Stimulated activated naive CD8-positive, alpha-beta T cell treated with anti-CD3 and anti-CD28 coated beads, Interleukin-15, Interleukin-2, amounts not matched to agents 100 U/mL and 50 U/mL, for 24 hours (primary cell): ENCODE data around the gene ELL.
"Not testable (repeated sequence)": the region's sequence is repeated elsewhere in the genome, so short reads cannot be mapped to it uniquely, and the experiment has no call there.

Experiments used
- ATAC-seq: fragments of 150-1000 bp; cut with Tn5 transposase; one replicate; pipeline ENCODE4 v1.10.0; 2021
- DNase-seq: peaks from one replicate; pipeline ENCODE4 v3.0.0; 2021

ELL gene

DNA sequence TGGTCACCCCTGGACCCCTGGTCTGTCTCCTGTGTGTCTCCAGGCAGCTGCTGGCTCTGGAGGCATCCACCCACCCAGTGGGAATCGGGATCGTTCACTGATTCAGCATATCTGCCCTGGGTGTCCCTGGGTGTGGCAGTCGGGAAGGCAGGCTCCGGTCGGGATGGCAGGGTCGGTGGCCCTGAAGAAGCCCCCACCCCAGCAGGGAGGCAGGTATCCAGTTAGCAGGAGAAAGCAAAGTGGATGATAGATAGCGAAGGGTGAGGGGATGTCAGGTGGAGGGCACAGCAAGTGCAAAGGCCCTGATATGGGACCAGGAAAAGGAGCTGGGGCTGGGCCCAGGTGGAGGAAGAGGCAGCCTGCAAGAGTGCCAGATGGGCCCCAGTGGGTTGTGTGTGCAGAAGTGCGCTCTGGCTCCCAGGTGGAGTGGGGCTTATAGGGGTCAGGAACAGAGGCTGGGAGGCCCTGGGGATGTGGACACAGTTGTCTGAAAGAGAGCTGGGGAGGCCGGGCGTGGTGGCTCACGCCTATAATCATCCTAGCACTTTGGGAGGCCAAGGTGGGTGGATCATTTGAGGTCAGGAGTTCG, 100.4 kb downstream of the ELL start:
- ATAC-seq (no peak), DNase-seq (no peak)

DNA sequence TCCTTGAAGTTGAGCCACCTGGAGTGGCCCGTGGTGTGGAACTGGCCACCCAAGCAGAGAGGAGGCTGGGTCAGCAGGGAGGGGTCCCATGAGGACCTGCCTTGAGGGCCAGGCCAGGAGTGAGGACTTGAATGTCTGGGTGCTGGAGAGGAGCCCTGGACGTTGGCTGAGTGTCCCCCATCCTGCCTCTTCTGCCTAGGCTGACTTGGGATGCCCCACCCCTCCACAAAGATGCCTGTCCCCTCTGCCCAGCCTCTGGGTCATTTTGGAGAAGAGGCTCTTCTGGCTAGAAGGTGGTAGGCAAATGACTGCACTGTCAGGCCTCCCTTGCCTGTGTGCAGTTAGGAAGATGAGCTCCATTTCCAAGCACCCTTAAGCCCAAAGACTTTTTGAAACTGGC, 100.9 kb downstream of the ELL start:
- ATAC-seq: no peak
- no peak for DNase-seq

DNA sequence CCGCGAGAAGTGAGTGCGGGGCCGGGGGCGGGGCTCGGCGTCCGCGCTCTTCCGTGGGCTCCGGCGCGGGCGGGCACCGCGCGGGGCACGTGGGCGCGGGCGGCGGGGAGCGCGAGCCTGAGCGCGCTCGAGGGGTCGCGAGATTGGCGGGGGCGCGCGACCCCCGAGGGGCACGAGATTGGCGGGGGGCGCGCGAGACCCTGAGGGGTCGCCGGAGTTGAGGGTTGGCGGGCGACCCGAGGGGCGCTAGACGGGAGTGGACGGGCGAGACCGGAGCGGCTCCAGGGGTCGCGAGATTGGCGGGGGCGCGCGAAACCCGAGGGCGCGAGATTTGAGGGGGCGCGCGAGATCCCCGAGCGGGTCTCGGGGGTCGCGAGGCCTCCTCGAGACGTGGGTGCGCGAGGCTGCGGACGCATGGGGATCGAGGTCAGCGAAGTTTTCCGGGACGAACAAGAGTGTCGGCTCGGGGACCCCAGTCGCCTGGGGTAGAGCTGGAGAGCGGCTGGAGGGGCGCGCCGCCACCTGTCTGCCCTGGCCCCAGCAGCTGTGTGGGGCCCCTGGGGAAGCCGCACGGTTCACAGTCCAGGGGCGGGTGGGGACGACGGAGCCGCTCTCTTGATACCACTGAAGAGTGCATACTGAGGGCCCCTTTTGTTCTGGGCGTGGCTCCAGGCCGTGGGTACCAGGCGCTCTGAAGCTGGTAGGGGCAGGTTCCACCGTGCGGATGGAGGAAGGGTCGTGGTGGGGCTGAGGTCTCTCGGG, 102.0 kb downstream of the ELL start:
- peak; percentile 61 for DNase-seq
- ATAC-seq: peak; percentile 19

DNA sequence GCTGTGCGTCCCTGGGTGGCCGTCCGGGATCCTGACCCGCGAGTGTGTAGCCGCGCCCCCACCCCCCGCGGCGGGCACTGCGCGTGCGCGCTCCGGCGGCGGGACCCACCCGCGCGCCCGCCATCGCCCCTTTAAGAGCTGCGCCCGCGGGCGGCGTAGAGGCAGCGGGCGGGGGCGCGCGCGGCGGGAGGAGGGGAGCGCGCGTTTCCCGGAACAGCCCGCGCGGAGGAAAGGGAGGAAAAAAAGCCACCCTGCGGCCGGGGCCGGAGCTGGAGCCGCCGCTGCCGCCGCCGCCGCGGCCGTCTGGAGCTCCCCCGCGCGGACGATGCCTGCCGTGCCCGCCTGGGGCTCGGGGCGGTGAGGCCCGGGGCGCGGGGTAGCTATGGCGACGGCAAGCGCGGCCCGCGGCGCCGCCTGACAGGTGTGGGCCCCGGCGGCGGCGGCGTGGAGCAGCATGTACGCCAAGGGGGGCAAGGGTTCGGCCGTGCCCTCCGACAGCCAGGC, 102.6 kb downstream of the ELL start, which contains the start of gene SSBP4:
Gene SSBP4, plus strand, starts transcription at position 204 of the 504 bp plus-strand sequence. Its CDS starts 251 bp downstream, at position 455.
- ATAC-seq (peak; percentile 16), DNase-seq (peak; percentile 80)

DNA sequence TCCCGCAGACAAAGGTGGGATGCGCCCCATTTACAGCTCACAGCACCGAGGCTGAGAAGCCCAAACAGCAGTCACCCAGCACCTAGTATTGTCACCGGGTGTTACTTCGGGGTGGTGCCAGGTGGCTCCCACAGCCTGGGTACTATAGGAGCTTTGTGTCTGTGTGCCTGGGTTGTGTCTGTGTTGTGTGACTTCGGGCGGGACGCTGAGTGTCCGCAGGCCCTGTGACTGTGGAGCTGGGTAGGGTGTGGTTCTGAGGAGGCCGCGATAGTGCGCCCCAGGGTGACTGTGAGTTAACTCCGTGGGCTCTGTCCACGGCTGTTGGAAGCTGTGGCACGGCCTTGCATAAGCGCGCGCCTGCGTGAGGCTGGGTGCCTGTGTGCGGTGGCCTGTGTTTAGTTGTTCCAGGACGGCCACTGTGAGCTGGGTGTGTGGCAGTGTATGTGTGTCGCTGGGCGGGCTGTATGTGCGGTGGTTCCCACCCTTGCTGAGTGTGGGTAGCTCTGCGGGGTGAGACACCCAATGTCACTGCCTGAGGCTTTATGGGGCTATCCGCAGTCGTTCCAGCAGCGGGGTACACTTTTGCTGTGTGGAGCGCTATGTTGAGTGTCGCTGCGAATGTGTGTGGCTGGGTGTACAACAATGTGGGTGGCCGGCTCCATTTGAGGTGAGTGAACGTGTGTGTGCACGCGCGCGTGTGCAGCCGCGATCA, 103.2 kb downstream of the ELL start:
- no peak for DNase-seq
- ATAC-seq: peak; percentile 3

DNA sequence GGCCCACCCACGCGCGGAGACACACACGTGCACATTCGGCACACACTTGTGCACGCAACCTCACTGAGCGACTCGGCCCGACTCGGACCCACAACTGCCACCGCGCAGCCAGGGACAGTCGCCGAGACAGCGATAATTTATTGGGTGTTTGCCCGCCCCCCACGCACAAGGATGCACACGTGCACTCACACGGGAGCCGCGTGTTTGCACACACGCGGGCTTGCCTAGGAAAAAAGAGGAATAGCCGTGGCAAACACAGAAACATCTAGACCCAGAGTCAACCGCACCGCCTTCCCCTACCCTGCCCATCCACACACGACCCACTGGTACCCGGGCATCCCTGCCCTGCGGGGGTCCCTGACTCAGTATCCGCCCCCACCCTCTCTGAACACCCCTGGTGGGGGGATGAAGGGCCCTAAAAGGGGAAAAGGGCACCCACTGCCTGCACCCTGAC, 103.8 kb downstream of the ELL start:
- DNase-seq: peak; percentile 51
- ATAC-seq: no peak

DNA sequence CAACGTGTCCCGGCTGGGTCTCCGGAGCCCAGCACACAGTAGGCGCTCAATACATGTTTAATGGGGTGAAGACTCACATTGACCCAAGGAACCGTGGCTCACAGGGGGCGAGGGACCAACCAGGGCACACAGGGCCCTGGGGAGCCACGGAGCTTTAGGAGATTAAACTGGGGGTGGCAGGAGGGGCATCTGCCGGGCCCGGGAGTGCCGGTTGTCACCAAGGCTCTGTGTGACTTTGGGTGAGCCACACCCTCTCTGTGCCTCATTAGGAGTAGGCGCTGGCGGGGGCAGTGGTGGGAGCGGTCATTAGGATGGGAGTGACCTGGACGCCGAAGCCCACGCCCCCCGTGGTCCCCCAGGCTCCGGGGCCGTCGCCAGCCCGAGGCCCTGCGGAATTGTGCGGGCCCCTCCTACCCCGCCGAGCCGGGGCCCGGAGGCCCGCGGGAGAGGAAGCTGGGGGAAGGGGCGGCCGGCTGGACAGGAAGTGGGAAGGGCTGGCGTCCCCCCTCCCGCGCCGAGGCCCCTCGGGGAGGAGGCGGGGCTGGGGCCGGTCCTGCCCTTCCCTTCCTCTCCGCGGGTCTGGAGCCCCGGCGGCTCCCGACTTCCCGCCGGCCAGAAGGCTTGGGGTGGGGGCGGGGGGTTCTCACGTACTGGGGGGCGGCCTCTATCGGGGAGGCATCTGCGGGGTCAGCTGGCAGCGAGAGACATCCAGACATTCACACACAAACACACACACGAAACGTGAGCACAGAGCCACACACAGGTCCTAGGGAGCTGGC, 104.4 kb downstream of the ELL start:
- ATAC-seq (no peak), DNase-seq (peak; percentile 57)

DNA sequence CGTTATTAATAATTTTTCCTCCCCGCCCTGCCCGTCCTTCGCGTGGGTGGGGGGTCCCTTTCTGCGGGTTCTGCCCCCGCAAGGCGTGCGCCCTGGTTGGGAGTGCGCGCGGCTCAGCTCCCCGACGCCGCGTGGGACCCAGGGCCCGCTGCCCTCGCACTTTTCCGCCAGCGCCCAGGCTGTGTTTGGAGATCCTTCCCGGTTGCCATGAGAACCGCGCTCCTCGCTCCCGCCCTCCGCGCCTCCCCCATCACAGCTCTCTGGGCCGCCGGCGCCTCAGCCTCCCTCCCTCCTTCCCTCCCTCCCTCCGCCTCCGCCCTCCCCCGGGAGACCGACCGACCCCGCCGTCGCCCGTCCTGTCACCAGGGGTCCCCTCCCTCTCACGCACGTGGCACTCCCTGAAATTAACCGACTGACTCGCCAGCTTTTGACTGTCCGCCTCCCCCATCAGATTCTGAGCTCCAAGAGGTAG, 105.1 kb downstream of the ELL start:
- ATAC-seq: peak; percentile 34
- DNase-seq: peak; percentile 79

DNA sequence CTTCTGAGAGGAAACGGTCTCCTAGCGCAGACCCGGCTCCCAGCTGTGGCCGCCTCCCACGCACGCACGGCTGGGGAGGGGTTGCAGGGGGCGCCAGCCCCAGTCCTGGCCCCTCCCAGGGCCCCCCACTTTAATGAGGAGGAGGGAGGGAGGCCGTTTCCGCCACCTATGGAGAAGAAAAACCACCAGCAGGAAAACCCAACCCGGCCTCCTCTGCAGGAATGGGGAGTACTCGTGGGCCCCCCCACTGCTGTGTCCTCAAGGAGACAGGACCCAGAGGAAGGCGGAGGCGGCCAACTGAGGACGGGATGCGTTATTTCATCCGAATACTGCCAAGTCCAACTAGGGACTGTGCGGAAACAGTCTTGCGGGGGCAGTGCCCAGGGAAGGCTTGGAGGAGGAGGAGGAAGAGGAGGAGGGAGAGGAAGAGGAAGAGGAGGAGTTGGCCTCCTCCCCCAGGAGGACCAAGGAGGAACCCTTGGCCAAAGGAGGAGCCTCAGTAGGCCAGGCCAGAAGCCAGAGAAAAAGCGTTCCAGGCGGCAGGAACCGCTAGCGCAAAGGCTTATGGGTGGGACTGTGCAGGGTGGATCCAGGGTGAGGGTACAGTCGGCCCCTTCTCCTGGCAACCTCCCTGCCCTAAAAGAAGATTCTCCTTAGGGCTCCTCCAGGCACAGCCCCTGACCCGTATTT, 106.5 kb downstream of the ELL start:
- ATAC-seq (no peak), DNase-seq (no peak)

DNA sequence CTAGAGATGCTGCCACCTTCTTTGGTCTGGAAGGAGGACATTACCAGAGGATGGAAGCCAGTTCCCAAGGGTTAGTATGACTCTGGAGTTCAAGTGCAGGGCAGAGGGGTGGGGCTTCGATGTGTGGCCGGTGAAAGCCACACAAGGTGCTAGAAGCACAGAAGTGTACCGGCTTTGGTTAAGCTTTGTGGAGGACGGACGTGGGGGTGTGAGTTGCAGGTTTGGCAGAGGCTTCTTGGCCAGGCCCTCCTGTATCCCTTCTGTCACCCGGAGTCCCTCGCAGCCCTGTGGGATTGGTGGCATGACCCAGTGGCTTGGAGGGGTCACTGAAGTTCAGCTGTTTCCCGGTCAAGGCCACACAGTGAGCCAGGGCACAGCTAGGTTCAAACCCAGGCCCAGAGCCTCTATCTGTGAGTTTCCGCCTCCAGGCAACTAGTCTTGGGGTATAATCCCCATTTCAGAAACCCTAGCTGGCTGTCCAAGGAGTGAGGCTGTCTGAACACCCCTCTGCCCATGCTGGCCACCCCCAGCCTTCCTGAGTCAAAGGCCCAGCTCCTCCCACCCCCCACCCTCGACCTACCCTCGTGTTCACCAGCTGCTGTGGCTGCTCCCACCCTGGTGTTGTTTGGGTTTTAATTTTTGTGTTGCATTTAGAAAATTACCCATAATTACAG, 107.2 kb downstream of the ELL start:
- ATAC-seq (no peak), DNase-seq (no peak)

DNA sequence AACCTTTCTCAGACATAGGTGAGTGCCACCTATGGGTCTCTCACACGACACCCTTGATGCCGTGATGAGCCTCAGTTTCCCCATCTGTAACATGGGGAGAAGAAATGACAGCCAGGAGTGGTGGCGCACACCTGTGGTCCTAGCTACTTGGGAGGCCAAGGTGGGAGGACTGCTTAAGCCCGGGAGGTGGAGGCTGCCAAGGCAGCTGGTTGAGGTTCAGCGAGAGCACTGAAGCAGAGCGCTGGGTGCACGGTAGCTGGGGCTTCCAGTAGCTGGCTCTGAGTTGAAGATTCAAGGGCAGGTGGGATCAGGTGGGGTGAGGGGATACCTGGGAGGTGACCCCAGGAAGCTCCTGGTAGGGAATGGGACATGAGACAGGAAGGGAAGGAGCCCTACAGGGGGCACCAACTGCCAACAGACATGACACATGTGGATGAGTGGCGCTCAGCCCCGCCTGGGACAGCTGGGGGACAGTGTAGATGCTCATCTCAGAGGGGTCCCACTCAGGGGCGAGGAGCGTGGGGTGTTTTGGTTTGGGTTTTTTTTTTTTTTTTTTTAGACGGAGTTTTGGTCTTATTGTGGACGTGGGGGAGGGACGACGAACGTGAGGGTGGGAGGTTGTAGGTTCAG, 109.1 kb downstream of the ELL start:
- ATAC-seq (no peak), DNase-seq (no peak)

DNA sequence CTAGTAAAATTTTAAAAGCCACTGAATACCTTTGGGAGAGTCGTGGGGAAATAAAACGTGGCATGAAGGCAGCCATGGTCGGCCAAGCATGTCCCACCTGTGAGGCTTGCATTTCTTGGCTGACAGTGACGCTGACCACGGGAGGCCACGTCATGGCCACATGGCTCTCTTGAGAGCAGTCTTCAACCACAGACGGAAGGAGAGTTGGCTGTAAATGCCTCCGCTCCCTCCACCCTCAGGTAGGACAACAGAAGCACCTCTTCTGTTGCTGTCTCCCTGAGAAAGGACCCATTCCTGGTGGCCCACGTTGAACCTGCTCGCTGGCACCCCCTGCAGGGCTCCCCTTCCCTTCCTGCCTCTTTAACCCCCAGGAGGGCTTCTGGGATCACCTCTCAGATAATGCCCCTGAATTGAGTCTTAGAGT, 113.8 kb downstream of the ELL start:
- ATAC-seq (no peak), DNase-seq (peak; percentile 52)

DNA sequence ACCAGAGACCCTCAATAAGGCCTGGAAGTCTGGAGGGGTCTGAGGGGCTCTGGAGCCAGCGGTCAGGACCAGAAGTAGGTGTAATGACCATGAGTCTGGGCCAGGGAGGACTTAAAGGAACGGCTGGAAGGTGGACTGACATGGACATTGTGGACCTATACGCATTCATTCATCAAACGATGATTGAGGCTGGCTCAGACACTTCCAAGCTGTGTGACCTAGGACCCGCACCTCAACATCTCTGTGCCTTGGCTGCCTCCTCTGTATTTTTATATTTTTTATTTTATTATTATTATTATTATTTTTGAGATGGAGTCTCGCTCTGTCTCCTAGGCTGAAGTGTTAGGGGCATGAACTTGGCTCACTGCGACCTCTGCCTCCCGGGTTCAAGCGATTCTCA, 115.1 kb downstream of the ELL start:
- ATAC-seq (no peak), DNase-seq (no peak)

DNA sequence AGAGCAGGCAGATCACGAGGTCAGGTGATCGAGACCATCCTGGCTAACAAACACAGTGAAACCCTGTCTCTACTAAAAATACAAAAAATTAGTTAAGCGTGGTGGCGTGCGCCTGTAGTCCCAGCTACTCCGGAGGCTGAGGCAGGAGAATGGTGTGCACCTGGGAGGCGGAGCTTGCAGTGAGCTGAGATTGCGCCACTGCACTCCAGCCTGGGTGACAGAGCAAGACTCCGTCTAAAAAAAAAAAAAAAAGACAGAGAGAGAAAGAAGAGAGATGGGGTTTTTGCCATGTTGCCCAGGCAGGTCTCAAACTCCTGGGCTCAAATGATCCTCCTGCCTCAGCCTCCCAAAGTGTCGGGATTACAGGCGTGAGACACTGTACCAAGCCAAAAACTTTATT, 116.1 kb downstream of the ELL start:
- not testable (repeated sequence) for DNase-seq, ATAC-seq

DNA sequence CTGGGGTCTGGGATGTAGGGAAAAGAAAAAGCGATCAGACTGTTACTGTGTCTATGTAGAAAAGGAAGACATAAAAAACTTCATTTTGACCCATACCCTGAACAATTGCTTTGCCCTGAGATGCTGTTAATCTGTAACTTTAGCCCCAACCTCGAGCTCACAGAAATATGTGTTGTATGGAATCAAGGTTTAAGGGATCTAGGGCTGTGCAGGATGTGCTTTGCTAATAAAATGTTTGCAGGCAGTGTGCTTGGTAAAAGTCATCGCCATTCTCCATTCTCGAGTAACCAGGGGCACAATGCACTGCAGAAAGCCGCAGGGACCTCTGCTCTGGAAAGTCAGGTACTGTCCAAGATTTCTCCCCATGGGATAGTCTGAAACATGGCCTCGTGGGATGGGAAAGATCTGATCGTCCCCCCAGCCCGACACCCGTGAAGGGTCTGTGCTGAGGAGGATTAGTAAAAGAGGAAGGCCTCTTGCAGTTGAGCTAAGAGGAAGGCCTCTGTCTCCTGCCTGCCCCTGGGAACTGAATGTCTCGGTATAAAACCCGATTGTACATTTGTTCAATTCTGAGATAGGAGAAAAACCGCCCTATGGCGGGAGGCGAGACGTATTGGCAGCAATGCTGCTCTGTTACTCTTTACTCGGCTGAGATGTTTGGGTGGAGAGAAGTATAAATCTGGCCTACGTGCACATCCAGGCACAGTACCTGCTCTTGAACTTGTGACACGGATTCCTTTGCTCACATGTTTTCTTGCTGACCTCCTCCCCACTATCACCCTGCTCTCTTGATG, 119.2 kb downstream of the ELL start:
- not testable (repeated sequence) for ATAC-seq, DNase-seq

DNA sequence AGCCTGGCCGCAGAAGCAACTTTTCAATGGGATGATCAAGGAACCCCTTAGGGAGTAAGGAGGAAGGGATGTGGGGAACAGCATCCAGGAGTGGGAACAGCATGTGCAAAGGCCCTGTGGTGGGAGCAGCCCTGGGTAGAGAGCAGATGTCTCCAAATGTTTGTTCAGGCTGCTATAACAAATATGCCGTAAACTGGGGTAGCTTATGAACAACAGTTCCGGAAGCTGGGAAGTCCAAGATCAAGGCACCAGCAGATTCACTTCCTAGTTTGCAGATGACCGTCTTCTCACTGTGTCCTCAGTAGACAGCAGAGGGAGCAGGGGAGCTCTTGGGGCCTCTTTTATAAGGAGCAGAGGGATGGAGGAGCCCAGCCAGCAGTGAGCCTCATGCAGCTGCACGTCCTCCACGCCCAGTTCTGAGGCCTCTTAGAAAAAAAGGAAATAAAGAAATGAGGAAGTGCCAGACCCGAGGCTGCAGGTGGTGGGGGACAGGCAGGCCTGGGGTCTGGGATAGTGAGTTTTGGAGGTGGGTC, 120.2 kb downstream of the ELL start:
- no peak for ATAC-seq
- no peak for DNase-seq

DNA sequence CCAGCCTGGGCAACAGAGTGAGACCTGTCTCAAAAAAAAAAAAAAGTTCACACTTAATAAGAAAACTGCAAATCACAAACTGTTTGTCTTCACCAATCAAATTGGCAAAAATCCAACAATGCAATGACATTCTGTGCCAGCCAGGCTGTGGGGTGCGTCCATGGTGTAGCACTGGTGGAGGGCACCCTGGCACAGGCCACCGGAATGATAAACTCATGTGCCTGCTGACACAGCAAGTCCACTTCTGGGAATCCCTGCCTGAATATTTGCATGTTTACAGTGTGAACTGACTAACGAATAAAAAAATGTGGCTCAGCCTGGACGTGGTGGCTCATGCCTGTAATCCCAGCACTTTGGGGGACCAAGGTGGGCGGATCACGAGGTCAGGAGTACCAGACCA, 122.9 kb downstream of the ELL start:
- ATAC-seq: no peak
- DNase-seq: no peak

DNA sequence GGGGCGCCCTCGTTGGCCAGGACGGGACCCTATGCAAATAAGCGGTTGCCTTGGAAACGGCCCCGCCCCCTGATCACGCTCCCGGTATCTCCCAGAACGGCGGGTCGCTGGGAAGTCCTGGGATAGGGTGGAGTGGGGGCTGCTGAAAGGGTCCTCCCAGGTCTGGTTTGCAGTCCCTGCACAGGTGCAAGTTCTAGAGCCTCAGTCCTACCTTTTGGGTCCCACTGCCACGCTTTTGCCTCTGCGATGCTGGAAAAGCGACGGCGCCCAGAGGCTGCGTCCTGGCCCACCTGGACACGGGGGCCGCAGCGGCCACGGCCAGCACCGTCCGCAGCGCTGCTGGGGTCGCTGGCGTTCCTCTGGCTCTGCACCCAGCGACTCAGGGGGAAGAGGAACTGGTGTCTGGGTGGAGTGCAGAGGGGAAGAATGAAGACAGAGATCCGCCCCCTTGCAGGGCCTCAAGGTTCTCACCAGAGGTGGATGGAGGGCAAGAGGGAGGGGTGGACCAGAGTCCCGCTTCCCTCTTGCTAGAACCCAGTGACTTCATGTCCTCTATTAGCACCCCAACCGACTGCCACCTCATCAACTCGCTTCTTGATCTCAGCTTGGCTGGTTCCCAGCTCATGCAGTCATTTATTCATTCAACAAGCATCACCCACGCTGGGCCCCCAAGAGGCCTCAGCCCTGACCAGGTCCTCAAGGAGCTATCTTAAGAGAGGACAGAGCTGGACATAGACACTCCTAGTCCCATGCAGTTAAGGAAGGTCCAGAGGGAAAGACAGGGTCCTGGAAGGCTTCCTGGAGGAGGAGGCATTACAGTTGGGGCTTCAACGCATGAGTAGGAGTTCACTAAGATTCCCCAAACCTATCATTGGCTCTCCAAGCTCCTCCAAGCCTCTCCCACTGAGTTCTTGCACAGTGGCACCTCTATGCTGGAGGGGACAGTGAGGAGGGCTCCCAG, 124.3 kb downstream of the ELL start, which contains the start of gene LRRC25:
Gene LRRC25, minus strand, starts transcription at position 381 of the 961 bp plus-strand sequence. CDS start 659 bp downstream, outside the sequence.
- DNase-seq (no peak), ATAC-seq (peak; percentile 36)
